Erythroblast (primary cell): ENCODE measurements around the gene QSOX1.

Experiments
- GATA1 ChIP-seq: IDR thresholded peaks from 2 replicates; pipeline ENCODE4 v1.6.1; 2011; ENCODE audit warnings: low read depth, mild to moderate bottlenecking, control low read depth, low read length, moderate library complexity
- POLR2A ChIP-seq: IDR thresholded peaks from 2 replicates; pipeline ENCODE4 v1.6.1; 2011; ENCODE audit warnings: mild to moderate bottlenecking, low read length

DNA sequence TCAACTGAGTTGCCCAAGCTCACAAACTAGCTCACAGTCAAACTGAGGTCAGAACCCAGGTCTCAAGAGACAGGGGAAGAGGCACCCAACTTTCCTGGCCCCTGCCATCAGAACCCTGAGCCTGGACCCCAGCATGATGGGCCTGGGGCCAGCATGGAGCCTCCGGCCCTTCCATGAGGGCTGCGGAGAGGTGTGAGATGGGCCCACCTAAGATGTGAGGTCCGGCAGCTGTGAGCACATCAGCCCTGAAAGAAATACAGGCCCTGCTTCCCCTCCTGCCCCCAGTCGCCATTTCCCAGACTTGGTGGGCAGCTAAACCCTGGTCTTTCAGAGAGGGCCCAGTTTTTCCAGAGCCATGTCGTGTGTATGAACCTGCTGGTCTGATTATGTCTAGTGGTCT is 30.6 kb downstream of the QSOX1 start:
- TF ChIP-seq POLR2A (no peak), GATA1 (no peak)
